HG03135 (cell line): ENCODE measurements around the gene GFRA1.

ENCODE experiments used
- ATAC-seq: cut with Tn5 transposase; IDR thresholded peaks from one replicate; pipeline ENCODE4 v1.9.1; 2021; ENCODE audit warnings: mild to moderate bottlenecking, moderate library complexity; ENCODE audit not compliant: unreplicated experiment

The GFRA1 gene

GRCh38 chr10:116133634-116134033 lies 139.4 kb downstream of the GFRA1 start:
- no peak for ATAC-seq

GRCh38 chr10:116132780-116133399 lies 140.1 kb downstream of the GFRA1 start:
- no peak for ATAC-seq

GRCh38 chr10:116130006-116130405 lies 143.0 kb downstream of the GFRA1 start:
- no peak for ATAC-seq

DNA sequence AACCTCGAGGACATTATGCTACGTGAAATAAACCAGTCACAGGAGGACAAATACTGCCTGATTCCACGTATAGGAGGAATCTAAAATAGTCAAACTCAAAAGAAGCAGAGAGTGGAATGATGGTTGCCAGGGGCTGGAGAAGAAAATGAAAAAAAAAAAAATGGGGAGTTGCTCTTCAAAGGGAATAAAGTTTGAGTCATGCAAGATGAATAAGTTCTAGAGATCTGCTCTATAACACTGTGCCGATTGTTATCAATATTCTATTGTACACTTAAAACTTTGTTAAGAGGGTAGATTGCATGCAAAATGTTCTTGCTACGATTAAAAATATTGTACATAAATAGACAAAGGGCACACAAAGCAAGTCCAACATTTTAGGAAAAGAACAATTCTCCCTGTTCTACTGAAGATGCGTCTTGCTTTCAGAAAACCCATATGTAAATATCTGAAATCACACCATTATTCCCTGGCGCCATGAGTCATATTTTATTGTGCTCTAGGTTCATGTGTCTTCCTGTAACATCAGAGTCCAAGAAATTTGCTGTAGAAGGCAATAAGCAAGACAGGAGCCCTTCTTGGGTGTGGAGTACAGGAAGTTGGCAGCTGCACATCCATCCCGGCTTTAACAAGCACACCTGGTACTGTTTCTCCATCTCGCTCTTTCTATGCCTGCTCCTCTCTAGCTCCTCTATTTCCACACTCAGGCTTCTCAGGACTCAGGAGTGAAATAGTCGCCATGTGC lies 145.9 kb downstream of the GFRA1 start:
- ATAC-seq: no peak

- no peak for ATAC-seq
These were observed 146.8 kb downstream of the GFRA1 start for GRCh38 chr10:116126239-116126638.

DNA sequence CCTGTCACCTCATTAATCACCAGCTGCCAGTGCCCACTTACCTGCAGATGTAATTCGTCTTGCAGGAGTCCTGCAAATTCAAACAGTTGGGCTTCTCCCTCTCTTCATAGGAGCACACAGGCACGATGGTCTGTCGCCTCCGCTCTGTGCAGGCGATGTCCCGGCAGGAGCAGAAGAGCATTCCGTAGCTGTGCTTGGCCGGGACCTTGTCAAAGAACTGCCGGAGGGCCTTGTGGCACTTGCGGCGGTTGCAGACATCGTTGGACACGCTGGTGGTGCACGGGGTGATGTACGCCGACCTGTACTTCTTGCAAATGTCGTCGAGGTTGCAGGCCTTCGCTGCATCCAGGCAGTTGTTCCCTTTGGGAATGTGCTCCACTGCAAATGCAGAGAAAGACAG lies 147.8 kb downstream of the GFRA1 start:
- ATAC-seq: no peak

DNA sequence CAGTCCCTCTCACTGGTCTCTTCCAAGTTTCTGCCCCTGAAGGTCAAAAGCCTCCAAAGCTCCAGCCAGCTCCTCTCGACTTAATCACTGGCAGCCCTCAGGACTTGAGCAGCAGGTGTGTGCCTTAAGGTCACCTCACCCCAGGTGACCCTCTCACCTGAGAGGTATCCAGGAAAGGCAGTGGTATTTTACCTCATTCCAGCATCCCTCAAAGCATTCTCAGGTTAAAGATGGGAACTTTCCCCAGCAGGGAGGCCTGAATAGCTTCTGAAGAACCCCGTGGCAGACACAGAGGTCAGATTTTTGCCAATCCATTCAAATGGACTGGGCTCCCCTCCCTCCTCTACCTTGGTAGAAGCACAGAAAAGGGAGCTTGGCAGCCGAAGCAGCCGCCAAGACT lies 148.2 kb downstream of the GFRA1 start:
- ATAC-seq: no peak

- no peak for ATAC-seq
These were observed 150.3 kb downstream of the GFRA1 start for GRCh38 chr10:116122664-116123063.

DNA sequence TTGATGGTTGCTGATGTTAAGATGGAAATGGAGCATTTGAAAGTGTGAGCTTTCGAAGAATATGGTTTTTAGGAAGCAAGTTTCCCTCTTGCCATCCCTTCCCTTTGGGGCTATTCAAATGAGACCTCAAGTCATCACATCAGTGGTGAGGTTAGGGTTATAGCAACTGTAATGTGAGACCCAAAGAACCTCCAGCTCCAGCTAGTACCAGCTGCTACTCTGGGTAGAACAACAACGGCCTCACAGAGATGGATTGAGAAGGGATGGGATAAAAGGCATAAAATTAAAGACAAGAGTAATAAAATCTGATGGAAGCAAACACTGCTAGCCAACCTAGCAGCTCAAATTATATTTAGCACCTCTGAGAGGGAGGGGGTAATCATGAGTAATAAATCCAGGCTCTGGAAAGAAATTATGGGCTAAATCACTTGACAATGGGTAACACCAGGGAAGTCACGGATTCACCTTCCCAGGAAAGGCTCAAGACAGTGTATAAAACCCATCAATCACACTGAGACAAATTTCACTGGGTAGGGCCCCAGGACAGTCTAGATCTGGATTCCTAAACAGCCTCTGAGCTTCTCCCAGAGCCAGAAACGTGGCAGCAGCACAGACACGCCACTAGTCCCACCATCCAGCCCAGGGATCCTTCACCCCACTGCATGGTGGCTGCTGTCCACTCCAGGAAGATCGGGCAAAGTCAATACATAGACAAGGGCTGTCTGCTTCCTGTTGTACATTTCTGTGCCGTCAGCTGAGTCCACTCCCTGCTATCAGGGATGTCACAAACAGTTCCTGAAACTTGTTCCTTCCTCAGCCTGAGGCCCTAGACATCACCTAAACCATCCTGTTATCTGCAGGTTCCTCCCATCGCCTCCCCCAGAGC lies 151.1 kb downstream of the GFRA1 start:
- ATAC-seq: no peak

DNA sequence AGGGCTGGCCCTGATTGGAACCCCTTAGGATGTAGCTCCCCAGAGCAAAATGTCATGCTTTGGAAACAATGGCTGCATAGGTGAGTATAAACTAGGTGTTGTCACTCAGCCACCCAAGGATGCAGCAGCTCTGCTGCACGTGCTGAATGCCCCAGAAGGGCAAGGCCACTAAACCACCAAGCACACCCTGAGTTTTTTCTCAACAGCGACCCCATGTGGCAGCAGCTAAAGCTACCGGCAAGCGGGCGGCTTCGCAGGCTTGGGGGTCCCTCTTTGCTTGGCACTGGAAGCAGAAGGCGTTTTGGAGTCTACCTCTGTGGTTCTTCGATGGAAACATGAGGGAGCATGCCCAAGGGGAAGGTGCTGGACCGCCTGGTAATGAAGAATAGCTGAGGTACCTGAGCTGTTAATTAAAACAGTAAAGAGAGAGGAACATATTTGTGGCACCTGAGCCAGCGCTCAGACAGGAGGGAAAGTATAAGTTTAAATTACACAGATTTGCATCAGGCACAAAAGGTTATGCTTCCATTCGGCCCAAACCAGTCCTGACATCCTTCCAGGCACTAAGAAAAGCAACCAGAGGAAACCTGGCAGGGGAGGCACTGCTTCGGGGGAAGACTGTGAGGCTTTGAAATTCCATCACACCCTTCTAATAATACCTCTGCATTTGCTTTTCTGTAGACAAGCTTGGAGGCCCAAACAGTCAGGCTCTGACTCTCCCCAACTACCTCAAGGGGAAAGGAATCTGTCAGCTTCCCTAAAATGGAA lies 152.1 kb downstream of the GFRA1 start:
- no peak for ATAC-seq

DNA sequence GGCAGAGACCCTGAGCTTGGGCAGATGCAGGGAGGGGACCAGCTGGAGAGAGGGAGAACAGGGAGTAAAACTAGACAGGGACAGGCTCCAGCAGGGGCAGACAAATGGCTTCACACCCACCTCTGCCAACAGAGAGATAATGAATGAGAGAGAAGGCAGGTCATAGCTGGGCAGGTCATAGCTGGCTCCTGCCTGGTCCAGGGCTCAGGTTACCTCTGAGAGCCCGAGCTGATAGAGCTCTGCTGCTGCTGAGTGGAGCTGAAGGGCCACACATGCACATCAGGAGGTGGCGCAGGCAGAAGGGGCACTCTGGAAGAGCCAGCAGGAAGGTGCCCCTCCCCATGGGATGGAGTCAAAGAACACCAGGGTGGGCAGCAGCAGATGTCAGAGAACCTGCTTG lies 154.2 kb downstream of the GFRA1 start:
- ATAC-seq: no peak

DNA sequence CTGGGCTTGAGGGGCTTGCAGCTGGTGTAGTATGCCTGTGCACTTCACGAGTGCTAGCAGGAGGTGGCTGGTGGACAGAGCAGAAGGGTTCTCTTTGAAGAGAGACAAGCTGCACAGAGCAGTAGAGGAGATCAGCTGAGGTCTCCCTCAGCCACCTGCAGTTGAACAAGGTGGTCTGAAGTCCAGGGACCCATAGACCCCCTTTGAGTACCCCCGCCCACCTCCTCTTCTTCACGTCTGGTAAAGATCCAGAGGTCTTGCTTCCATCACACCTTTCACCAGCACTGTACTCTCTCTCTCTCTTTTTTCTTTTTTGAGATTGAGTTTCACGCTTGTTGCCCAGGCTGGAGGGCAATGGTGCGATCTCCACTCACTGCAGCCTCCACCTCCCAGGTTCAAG lies 157.2 kb downstream of the GFRA1 start:
- no peak for ATAC-seq

GRCh38 chr10:116115036-116115641 lies 157.9 kb downstream of the GFRA1 start:
- no peak for ATAC-seq

DNA sequence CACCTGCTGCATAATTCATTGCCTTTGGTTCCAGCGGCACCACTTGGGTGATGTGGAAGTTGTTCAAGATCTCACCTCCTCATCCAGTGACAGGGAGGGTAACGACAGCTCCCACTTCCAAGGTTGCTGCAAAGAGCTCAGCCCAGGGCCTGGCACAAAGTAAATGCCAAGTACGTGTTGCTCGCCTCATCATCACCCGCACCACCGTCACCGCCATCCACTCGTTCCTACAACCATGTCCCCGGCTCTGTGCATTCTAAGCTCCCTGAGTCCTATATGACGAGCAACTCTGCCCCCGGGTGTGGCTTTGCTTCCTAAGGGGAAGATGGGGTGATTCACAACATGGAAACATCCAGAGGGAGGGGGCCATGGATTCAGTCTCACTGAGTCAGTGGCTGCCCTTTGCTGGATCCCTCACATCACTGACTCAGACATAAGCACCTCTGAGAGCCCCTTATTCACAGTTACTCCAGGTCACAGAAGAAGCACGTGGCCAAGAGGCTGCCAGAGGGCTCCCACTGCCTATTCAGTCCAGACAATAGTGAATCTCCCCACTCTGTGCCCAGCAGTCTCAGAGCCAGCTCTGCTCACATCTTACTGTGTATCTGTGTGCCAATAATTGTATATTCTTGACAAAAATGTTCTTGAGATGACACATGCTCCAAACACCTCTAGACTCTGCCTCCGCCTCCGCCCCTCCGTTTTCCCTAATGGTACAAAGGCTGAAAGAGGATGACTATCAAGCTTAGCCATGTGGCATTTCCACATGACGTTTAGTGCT lies 159.1 kb downstream of the GFRA1 start:
- no peak for ATAC-seq

DNA sequence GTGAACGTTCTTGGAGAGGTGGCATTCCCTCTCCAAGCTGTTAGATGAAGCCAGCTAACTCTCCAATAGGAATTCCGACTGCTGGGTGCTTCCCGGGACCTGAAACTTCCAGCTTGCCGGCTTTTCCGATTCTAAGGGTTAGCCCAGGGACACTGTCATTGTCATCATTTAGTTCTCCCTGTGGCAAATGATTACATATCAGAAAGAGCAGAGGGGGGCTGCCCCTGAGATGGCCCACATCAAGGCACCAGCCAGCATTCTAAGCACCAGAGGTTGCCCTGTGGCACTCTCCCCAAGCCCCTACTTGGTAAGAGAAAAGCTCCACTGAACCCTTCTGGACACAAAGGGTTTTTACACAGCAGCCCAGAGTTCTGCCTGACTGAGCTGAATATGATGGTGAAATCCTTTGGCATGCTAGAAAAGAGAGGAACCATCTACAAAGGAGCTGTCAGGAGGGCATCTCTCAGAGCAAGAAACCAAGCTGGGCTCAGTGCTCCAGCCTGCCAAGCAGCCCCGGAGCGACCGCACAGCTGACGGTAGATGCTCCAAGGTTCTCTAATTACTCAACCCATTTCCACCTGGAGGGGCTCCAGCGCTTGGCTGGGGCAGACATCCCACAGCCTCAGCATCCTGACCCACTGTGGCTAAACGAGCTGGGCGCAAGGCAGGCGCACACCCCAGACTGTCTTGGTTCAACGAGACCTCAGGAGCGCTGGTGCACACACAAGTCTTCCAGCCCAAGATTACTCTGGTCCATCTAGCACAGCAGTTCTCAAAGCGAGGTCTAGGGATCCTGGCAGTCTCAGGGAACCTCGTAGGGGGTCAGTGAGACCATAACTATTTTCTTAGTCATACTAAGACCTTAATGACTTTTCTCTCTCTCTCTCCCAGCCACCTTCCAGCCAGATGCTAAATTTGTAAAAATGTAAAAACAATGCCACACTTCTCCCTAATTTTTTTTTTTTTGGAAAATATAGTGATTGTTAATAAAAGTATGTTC lies 160.5 kb downstream of the GFRA1 start:
- ATAC-seq: no peak

DNA sequence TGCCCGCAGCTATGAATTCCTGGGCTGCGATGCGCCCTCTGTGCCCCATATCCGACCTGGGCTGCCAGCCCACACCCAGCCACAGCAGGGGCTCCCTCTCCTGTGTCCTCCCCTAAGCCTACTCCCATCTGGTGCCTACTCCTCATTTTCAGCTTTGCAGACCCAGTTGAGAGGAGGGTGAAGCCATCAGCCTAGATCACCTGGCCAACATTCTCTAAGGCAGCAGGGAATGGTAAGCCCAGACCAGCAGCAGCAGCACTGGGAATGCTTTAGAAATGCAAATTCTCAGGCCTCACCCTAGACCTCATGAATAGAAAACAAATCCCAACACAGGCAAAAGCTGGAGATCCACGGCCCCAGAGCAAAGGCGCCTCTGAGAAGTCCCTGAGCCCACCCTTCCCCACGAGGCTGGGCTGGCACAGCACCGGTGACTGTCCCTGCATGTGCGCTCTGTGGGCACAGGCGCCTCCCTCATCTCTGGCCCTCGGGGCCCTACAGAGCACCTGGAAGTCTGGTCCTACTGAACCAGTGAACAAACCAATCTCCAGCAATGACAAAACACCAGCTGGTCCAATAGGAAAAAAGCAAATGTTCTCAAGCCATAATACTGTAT lies 161.4 kb downstream of the GFRA1 start:
- no peak for ATAC-seq

GRCh38 chr10:116110736-116111135 lies 162.3 kb downstream of the GFRA1 start:
- no peak for ATAC-seq

DNA sequence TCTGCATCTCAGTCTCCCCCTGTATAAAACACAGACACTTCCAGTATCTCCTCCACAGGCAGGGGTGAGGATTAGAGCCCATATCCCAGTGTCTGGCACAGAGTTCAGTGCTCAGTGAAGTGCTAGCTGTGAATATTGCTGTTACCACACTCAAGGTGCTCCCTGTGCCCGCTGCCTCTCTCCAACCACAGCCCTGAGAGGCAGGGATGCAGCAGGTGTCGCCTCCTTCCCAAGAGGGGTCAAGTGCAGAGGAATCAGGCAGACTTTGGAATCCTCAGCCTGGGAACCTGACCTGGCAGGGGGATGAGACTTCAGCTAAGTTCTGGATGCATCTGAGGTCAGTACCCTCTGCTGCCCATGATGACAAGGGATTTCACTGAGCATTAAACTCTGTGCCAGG lies 163.1 kb downstream of the GFRA1 start:
- no peak for ATAC-seq
